BLaER1 treated with 17β-estradiol and CSF1 and Interleukin-3, amounts not matched to agents 10 nM and 100 nM (cell line): Measurements from ENCODE around the gene PCDH9.
A peak's percentile ranks its signal among the peaks of the same experiment; 100 is the strongest.

Experiments
- H3K27ac ChIP-seq, 11 experiments: shearing (Covaris generic); formaldehyde crosslinking; 2 replicates each; pipeline ENCODE4 v1.8.1; 2022
- H3K27me3 ChIP-seq, 11 experiments: shearing (Covaris generic); formaldehyde crosslinking; 2 replicates each; pipeline ENCODE4 v1.8.1; 2022
- H3K36me3 ChIP-seq, 11 experiments: shearing (Covaris generic); formaldehyde crosslinking; 2 replicates each; pipeline ENCODE4 v1.8.1; 2022
- H3K4me1 ChIP-seq, 10 experiments: shearing (Covaris generic); formaldehyde crosslinking; 2 replicates each; pipeline ENCODE4 v1.8.1; 2022
- H3K4me2 ChIP-seq, 11 experiments: shearing (Covaris generic); formaldehyde crosslinking; 2 replicates each; pipeline ENCODE4 v1.8.1; 2022
- H3K4me3 ChIP-seq, 10 experiments: shearing (Covaris generic); formaldehyde crosslinking; 2 replicates each; pipeline ENCODE4 v1.8.1; 2022
- H3K9ac ChIP-seq, 11 experiments: shearing (Covaris generic); formaldehyde crosslinking; 2 replicates each; pipeline ENCODE4 v1.8.1; 2022
- H3K9me3 ChIP-seq, 11 experiments: shearing (Covaris generic); formaldehyde crosslinking; replicated peaks in 1 of 11; 2 replicates each; pipeline ENCODE4 v1.8.1; 2022
- H4K20me1 ChIP-seq, 11 experiments: shearing (Covaris generic); formaldehyde crosslinking; 2 replicates each; pipeline ENCODE4 v1.8.1; 2022
- Cebpa-rat ChIP-seq, 11 experiments: shearing (Covaris generic); IDR thresholded peaks; 2 replicates each; pipeline ENCODE4 v1.8.1; 2022

Gene PCDH9

GRCh38 chr13:67161176-67161575, 69.0 kb downstream of the PCDH9 start:
- no peak overlapping the region for H3K4me3 ChIP-seq
- H4K20me1 ChIP-seq: no peaks in the 10 kb centered on the region
- no peak for TF ChIP-seq Cebpa-rat (IDR thresholded peaks at IDR 0.05)
- no peak overlapping the region for H3K27ac ChIP-seq
- H3K4me2 ChIP-seq: no peak overlapping the region
- H3K36me3 ChIP-seq: 0 out of 22 replicates have a peak, but pooled peaks cover 0 to 1% (median 0%) of the 10 kb centered on the region in 11 experiments
- no peak overlapping the region for H3K9ac ChIP-seq
- H3K9me3 ChIP-seq: peaks cover 0 to 7% (median 5%) of the 10 kb centered on the region in 11 experiments; a peak in 8 of 22 replicates
- H3K4me1 ChIP-seq: no peaks in the 10 kb centered on the region
- no peaks in the 10 kb centered on the region for H3K27me3 ChIP-seq

- Histone ChIP-seq H3K4me2 (no peak overlapping the region), H3K27ac (no peak overlapping the region), H3K9me3 (peaks cover 0 to 12% (median 8%) of the 10 kb centered on the region in 11 experiments; a peak in 8 of 22 replicates), H3K36me3 (0 out of 22 replicates have a peak, but pooled peaks cover 0 to 5% (median 0%) of the 10 kb centered on the region in 11 experiments), H3K4me1 (no peaks in the 10 kb centered on the region), H3K27me3 (no peaks in the 10 kb centered on the region), H4K20me1 (no peaks in the 10 kb centered on the region), H3K4me3 (no peak overlapping the region), H3K9ac (no peak overlapping the region)
- no peak for TF ChIP-seq Cebpa-rat (IDR thresholded peaks at IDR 0.05)
Observed at GRCh38 chr13:67158903-67159302, 71.2 kb downstream of the PCDH9 start.

- Histone ChIP-seq H3K9ac (no peak overlapping the region), H4K20me1 (no peaks in the 10 kb centered on the region), H3K27me3 (no peaks in the 10 kb centered on the region), H3K4me1 (no peaks in the 10 kb centered on the region), H3K4me3 (no peak overlapping the region), H3K9me3 (peaks cover 0 to 15% (median 8%) of the 10 kb centered on the region in 11 experiments; a peak in 8 of 22 replicates), H3K27ac (no peak overlapping the region), H3K36me3 (0 out of 22 replicates have a peak, but pooled peaks cover 0 to 5% (median 0%) of the 10 kb centered on the region in 11 experiments), H3K4me2 (no peak overlapping the region)
- no peak for TF ChIP-seq Cebpa-rat (IDR thresholded peaks at IDR 0.05)
Observed at GRCh38 chr13:67156723-67157060, 73.4 kb downstream of the PCDH9 start.

- no peaks in the 10 kb centered on the region for H3K27me3 ChIP-seq
- no peak overlapping the region for H3K4me2 ChIP-seq
- no peak overlapping the region for H3K4me3 ChIP-seq
- peaks cover 0 to 15% (median 8%) of the 10 kb centered on the region in 11 experiments; a peak in 8 of 22 replicates for H3K9me3 ChIP-seq
- H3K4me1 ChIP-seq: no peaks in the 10 kb centered on the region
- no peak overlapping the region for H3K27ac ChIP-seq
- H3K9ac ChIP-seq: no peak overlapping the region
- no peaks in the 10 kb centered on the region for H4K20me1 ChIP-seq
- H3K36me3 ChIP-seq: 0 out of 22 replicates have a peak, but pooled peaks cover 0 to 5% (median 0%) of the 10 kb centered on the region in 11 experiments
- TF ChIP-seq Cebpa-rat (IDR thresholded peaks at IDR 0.05): no peak
Observed at GRCh38 chr13:67155898-67156722, 74.0 kb downstream of the PCDH9 start.

- H4K20me1 ChIP-seq: no peaks in the 10 kb centered on the region
- H3K27me3 ChIP-seq: no peaks in the 10 kb centered on the region
- H3K36me3 ChIP-seq: 0 out of 22 replicates have a peak, but pooled peaks cover 0 to 5% (median 0%) of the 10 kb centered on the region in 11 experiments
- H3K9me3 ChIP-seq: peaks cover 0 to 15% (median 8%) of the 10 kb centered on the region in 11 experiments; a peak in 9 of 22 replicates
- H3K4me2 ChIP-seq: no peak overlapping the region
- no peak overlapping the region for H3K27ac ChIP-seq
- no peak for TF ChIP-seq Cebpa-rat (IDR thresholded peaks at IDR 0.05)
- H3K9ac ChIP-seq: no peak overlapping the region
- H3K4me3 ChIP-seq: no peak overlapping the region
- H3K4me1 ChIP-seq: peaks cover 13 to 26% (median 20%) of the 10 kb centered on the region in 10 experiments
Observed at GRCh38 chr13:67152085-67152484, 78.1 kb downstream of the PCDH9 start.

GRCh38 chr13:67151652-67152051, 78.5 kb downstream of the PCDH9 start:
- H3K9me3 ChIP-seq: peaks cover 0 to 13% (median 8%) of the 10 kb centered on the region in 11 experiments; a peak in 9 of 22 replicates
- no peaks in the 10 kb centered on the region for H3K27me3 ChIP-seq
- TF ChIP-seq Cebpa-rat (IDR thresholded peaks at IDR 0.05): no peak
- peaks cover 18 to 30% (median 24%) of the 10 kb centered on the region in 10 experiments for H3K4me1 ChIP-seq
- H3K36me3 ChIP-seq: 0 out of 22 replicates have a peak, but pooled peaks cover 0 to 5% (median 0%) of the 10 kb centered on the region in 11 experiments
- no peak overlapping the region for H3K4me3 ChIP-seq
- no peaks in the 10 kb centered on the region for H4K20me1 ChIP-seq
- no peak overlapping the region for H3K27ac ChIP-seq
- H3K4me2 ChIP-seq: no peak overlapping the region
- no peak overlapping the region for H3K9ac ChIP-seq

GRCh38 chr13:67150608-67151007, 79.5 kb downstream of the PCDH9 start:
- Histone ChIP-seq H3K9ac (no peak overlapping the region), H3K4me1 (peaks cover 26 to 40% (median 33%) of the 10 kb centered on the region in 10 experiments), H4K20me1 (no peaks in the 10 kb centered on the region), H3K4me3 (no peak overlapping the region), H3K36me3 (no peaks in the 10 kb centered on the region), H3K27ac (no peak overlapping the region), H3K9me3 (peaks cover 0 to 5% (median 0%) of the 10 kb centered on the region in 11 experiments; a peak in 2 of 22 replicates), H3K27me3 (no peaks in the 10 kb centered on the region), H3K4me2 (no peak overlapping the region)
- no peak for TF ChIP-seq Cebpa-rat (IDR thresholded peaks at IDR 0.05)

GRCh38 chr13:67148161-67148571, 82.0 kb downstream of the PCDH9 start:
- Histone ChIP-seq H3K27me3 (no peaks in the 10 kb centered on the region), H3K36me3 (no peaks in the 10 kb centered on the region), H3K4me2 (peak overlapping the region; percentile 64 to 87 (median 77)), H4K20me1 (no peaks in the 10 kb centered on the region), H3K4me3 (peak overlapping the region in 2 of 10 experiments; percentile 42 to 46; a peak in 3 of 20 replicates), H3K4me1 (peaks cover 39 to 61% (median 48%) of the 10 kb centered on the region in 10 experiments), H3K27ac (peak overlapping the region in 6 of 11 experiments; percentile 32 to 65 (median 56); a peak in 5 of 22 replicates), H3K9me3 (peaks cover 0 to 5% (median 0%) of the 10 kb centered on the region in 11 experiments; a peak in 2 of 22 replicates), H3K9ac (peak overlapping the region in 2 of 11 experiments; percentile 60 to 61; a peak in 3 of 22 replicates)
- no peak for TF ChIP-seq Cebpa-rat (IDR thresholded peaks at IDR 0.05)
